C4-2B (cell line): ENCODE measurements around the gene RSPH10B2.
"Not testable (repeated sequence)": the region's sequence is repeated elsewhere in the genome, so short reads cannot be mapped to it uniquely, and the experiment has no call there.

Experiments used
- H3K27ac ChIP-seq: fragments of 450-650 bp; 2 replicates; pipeline ENCODE4 v1.5.1; 2017
- CTCF ChIP-seq: fragments of 450-650 bp; conservative IDR thresholded peaks from 2 replicates; pipeline ENCODE4 v1.5.1; 2017; ENCODE audit warnings: mild to moderate bottlenecking
- ZFX ChIP-seq: fragments of 450-650 bp; IDR thresholded peaks from 2 replicates; pipeline ENCODE4 v1.6.1; 2017

RSPH10B2 gene

GRCh38 chr7:6798047-6798446 is 44.1 kb downstream of the RSPH10B2 start:
- not testable (repeated sequence) for H3K27ac ChIP-seq

GRCh38 chr7:6799887-6800286 is 46.0 kb downstream of the RSPH10B2 start:
- not testable (repeated sequence) for H3K27ac ChIP-seq

GRCh38 chr7:6800331-6800730 is 46.4 kb downstream of the RSPH10B2 start:
- not testable (repeated sequence) for H3K27ac ChIP-seq

- H3K27ac ChIP-seq, result not testable (repeated sequence)
Measured at GRCh38 chr7:6807393-6807918, 53.6 kb downstream of the RSPH10B2 start.

GRCh38 chr7:6807959-6808358 is 54.1 kb downstream of the RSPH10B2 start:
- H3K27ac ChIP-seq, result not testable (repeated sequence)

GRCh38 chr7:6813011-6813410 is 59.1 kb downstream of the RSPH10B2 start:
- H3K27ac ChIP-seq, result not testable (repeated sequence)

GRCh38 chr7:6815470-6815869 is 61.6 kb downstream of the RSPH10B2 start:
- not testable (repeated sequence) for H3K27ac ChIP-seq

GRCh38 chr7:6821622-6822021 is 67.7 kb downstream of the RSPH10B2 start:
- not testable (repeated sequence) for H3K27ac ChIP-seq

- H3K27ac ChIP-seq, result peak overlapping the region; percentile 55
Measured at GRCh38 chr7:6825236-6826125, 71.6 kb downstream of the RSPH10B2 start.

GRCh38 chr7:6826151-6826550 is 72.2 kb downstream of the RSPH10B2 start, which contains the start of gene CCZ1B:
TSS of gene CCZ1B (minus strand) at chr7:6826275. CDS start at chr7:6826197, 78 bp downstream.
- TF ChIP-seq CTCF, result peak; percentile 11; the same call in 1 of the 2 replicates
- peak within 1 kb of the TSS; percentile 55 for H3K27ac ChIP-seq

GRCh38 chr7:6827180-6827579 is 73.3 kb downstream of the RSPH10B2 start:
- not testable (repeated sequence) for H3K27ac ChIP-seq

- H3K27ac ChIP-seq, result not testable (repeated sequence)
Measured at GRCh38 chr7:6829616-6830015, 75.7 kb downstream of the RSPH10B2 start.

- not testable (repeated sequence) for H3K27ac ChIP-seq
Measured at GRCh38 chr7:6830026-6830425, 76.1 kb downstream of the RSPH10B2 start.

- no peak for TF ChIP-seq CTCF
- TF ChIP-seq ZFX, result no peak
- H3K27ac ChIP-seq, result no peak overlapping the region
Measured at GRCh38 chr7:6831018-6831725, 77.3 kb downstream of the RSPH10B2 start.
